HFF-Myc (cell line): ENCODE results near the gene ONECUT2.
A peak's percentile ranks its signal among the peaks of the same experiment; 100 is the strongest.

ENCODE experiments used
- DNase-seq: peaks from one replicate; pipeline ENCODE4 v3.0.0-alpha.2; 2011; ENCODE audit warnings: low read depth; ENCODE audit errors: extremely low read depth
- H3K4me3 ChIP-seq: replicated peaks from 2 replicates; pipeline ENCODE4 v1.5.1; 2011; ENCODE audit warnings: low read depth, mild to moderate bottlenecking, control low read depth, low read length
- TF ChIP-seq, protein P1 (sequence below): IDR thresholded peaks from 2 replicates; pipeline ENCODE4 v1.5.1; 2012; ENCODE audit warnings: mild to moderate bottlenecking, low read depth, low read length, control low read depth; ENCODE audit errors: missing control alignments

ONECUT2 gene

DNA sequence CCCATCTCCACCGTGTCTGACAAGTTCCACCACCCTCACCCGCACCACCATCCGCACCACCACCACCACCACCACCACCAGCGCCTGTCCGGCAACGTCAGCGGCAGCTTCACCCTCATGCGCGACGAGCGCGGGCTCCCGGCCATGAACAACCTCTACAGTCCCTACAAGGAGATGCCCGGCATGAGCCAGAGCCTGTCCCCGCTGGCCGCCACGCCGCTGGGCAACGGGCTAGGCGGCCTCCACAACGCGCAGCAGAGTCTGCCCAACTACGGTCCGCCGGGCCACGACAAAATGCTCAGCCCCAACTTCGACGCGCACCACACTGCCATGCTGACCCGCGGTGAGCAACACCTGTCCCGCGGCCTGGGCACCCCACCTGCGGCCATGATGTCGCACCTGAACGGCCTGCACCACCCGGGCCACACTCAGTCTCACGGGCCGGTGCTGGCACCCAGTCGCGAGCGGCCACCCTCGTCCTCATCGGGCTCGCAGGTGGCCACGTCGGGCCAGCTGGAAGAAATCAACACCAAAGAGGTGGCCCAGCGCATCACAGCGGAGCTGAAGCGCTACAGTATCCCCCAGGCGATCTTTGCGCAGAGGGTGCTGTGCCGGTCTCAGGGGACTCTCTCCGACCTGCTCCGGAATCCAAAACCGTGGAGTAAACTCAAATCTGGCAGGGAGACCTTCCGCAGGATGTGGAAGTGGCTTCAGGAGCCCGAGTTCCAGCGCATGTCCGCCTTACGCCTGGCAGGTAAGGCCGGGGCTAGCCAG, 1.2 kb downstream of the ONECUT2 start:
- DNase-seq, result no peak
- H3K4me3 ChIP-seq, result no peak overlapping the region

DNA sequence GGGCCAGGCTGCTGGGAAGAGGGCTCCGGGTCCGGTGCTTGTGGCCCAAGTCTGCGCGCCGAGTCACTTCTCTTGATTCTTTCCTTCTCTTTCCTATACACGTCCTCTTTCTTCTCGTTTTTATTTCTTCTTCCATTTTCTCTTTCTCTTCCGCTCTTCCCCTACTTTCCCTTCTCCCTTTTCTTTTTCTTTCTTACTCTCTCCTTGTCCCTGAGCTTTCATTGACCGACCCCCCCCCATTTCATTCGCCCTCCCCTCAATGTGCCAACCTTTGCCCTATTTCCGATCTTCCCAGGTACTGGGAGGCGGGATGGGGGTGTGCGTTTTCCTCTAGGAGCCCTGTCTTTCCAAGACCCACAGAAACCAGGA, 1.8 kb downstream of the ONECUT2 start:
- no peak for DNase-seq
- no peak overlapping the region for H3K4me3 ChIP-seq
- TF ChIP-seq, protein P1, sequence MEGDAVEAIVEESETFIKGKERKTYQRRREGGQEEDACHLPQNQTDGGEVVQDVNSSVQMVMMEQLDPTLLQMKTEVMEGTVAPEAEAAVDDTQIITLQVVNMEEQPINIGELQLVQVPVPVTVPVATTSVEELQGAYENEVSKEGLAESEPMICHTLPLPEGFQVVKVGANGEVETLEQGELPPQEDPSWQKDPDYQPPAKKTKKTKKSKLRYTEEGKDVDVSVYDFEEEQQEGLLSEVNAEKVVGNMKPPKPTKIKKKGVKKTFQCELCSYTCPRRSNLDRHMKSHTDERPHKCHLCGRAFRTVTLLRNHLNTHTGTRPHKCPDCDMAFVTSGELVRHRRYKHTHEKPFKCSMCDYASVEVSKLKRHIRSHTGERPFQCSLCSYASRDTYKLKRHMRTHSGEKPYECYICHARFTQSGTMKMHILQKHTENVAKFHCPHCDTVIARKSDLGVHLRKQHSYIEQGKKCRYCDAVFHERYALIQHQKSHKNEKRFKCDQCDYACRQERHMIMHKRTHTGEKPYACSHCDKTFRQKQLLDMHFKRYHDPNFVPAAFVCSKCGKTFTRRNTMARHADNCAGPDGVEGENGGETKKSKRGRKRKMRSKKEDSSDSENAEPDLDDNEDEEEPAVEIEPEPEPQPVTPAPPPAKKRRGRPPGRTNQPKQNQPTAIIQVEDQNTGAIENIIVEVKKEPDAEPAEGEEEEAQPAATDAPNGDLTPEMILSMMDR, result no peak

More for the DNA sequence above, 1.2 kb downstream of the ONECUT2 start:
- TF ChIP-seq, protein P1, result no peak

DNA sequence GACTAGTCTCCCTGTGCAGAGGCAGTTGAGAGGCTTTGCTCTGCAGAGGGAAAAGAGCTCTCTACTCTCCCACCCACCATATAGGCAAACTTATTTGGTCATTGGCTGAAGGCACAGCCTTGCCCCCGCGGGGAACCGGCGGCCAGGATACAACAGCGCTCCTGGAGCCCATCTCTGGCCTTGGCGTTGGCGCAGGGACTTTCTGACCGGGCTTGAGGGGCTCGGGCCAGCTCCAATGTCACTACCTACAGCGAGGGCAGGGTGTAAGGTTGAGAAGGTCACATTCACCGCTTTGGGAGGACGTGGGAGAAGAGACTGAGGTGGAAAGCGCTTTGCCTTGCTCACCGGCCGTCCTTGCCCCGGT, 2.2 kb downstream of the ONECUT2 start:
- DNase-seq, result no peak
- H3K4me3 ChIP-seq, result no peak overlapping the region
- TF ChIP-seq, protein P1, result no peak

DNA sequence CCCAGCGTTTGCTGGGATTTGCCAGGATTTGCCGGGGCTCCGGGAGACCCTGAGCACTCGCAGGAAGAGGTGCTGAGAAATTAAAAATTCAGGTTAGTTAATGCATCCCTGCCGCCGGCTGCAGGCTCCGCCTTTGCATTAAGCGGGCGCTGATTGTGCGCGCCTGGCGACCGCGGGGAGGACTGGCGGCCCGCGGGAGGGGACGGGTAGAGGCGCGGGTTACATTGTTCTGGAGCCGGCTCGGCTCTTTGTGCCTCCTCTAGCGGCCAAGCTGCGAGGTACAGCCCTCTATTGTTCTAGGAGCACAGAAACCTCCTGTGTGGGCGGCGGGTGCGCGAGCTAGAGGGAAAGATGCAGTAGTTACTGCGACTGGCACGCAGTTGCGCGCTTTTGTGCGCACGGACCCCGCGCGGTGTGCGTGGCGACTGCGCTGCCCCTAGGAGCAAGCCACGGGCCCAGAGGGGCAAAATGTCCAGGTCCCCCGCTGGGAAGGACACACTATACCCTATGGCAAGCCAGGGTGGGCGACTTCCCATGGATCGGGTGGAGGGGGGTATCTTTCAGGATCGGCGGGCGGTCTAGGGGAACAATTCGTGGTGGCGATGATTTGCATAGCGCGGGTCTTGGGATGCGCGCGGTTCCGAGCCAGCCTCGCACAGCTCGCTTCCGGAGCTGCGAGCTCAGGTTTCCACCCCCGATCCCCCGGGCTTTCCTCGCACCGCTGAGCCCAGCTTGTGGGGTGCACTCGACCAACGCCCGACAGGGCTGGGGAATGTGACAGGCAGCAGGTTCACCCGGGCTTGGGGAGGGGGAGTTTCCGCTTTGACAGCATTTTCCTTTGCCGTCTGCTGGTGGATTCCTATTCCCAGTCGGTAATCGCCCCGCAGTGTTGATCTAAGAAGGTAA, 2.8 kb downstream of the ONECUT2 start:
- peak; percentile 12 for DNase-seq
- TF ChIP-seq, protein P1, result peak; percentile 66
- no peak overlapping the region for H3K4me3 ChIP-seq

DNA sequence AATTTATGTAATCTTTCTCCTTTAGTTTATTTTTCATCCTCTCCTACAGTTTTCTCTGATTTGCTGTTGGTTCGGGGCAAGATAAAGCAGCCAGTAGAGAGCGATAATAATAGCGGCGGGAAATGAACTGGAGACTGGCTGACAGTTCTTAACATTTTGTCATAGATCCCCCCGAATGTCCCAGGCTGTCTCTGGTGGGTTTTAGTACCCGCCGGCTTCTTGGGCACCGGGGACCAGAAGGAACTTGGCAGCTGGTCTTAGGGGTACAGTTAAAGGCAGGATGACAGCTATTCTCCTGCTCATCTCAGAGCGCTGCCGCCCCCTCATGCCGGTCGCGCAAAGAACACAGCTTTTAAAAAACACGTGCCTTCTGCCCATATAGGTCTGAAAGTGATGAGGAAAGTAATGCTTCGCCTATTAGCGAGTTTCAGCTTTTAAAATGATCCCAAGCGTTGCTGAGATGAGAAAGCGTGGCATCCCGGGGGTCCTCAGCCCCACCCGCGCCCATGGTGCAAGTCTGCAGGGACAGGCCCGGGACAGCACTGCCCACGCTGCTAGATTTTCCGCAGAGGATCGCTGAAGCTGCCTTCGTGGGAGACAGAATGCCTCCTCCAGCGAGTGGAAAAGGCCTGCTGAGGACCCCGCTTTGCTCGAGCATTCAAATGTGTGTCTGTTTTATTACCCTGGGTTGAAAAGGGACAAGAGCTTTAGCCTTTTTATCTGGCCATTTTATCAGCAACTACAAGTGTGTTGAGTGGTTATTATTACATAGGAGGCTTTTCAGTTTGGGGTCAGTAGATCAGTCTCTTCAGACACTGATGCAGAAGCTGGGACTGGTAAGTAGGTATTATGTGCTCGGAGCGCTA, 3.8 kb downstream of the ONECUT2 start:
- no peak overlapping the region for H3K4me3 ChIP-seq
- no peak for DNase-seq
- TF ChIP-seq, protein P1, result no peak

DNA sequence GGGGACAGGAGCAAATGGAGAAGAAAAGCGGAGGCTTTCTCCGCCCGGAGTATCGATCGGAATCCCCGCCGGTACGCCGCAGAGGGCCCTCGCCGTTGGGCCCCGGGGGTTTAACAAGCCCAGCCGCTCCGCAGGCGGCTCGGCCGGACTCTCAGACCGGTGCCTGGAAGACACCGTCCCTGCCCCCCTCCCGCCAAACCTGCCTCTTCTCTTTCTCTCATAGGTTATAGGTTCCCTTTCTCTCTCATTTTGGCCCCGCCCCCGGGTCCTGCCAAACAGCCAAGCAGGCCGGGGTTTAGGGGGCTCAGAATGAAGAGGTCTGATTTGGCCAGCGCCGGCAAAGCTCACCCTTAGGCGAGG, 4.4 kb downstream of the ONECUT2 start:
- H3K4me3 ChIP-seq, result no peak overlapping the region
- DNase-seq, result no peak
- TF ChIP-seq, protein P1, result no peak
